HG03025 (cell line): ENCODE data around the gene NDUFS3.
A peak's percentile ranks its signal among the peaks of the same experiment; 100 is the strongest.

Source experiments
- ATAC-seq: cut with Tn5 transposase; IDR thresholded peaks from one replicate; pipeline ENCODE4 v1.9.1; 2021; ENCODE audit warnings: mild to moderate bottlenecking, moderate library complexity; ENCODE audit not compliant: unreplicated experiment, low FRiP score

The NDUFS3 gene

GRCh38 chr11:47589584-47589976, 10.7 kb downstream of the NDUFS3 start:
- ATAC-seq = no peak

GRCh38 chr11:47589977-47590861, 11.3 kb downstream of the NDUFS3 start:
- no peak for ATAC-seq

GRCh38 chr11:47591764-47592163, 12.9 kb downstream of the NDUFS3 start:
- ATAC-seq = no peak

- no peak for ATAC-seq
Observed at GRCh38 chr11:47592251-47592650, 13.4 kb downstream of the NDUFS3 start.

- ATAC-seq = no peak
Observed at GRCh38 chr11:47592970-47593369, 14.1 kb downstream of the NDUFS3 start.

- no peak for ATAC-seq
Observed at GRCh38 chr11:47593492-47593933, 14.6 kb downstream of the NDUFS3 start.

GRCh38 chr11:47593934-47594855, 15.3 kb downstream of the NDUFS3 start, which contains the start of gene C1QTNF4:
Gene C1QTNF4, minus strand, starts transcription at chr11:47594411. Its CDS starts 3,601 bp downstream, at chr11:47590810.
- no peak for ATAC-seq

- no peak for ATAC-seq
Observed at GRCh38 chr11:47595029-47595428, 16.2 kb downstream of the NDUFS3 start.

- no peak for ATAC-seq
Observed at GRCh38 chr11:47595967-47596366, 17.1 kb downstream of the NDUFS3 start.

GRCh38 chr11:47599902-47600301, 21.0 kb downstream of the NDUFS3 start:
- ATAC-seq = no peak

- no peak for ATAC-seq
Observed at GRCh38 chr11:47603295-47603694, 24.4 kb downstream of the NDUFS3 start.

- no peak for ATAC-seq
Observed at GRCh38 chr11:47605921-47606320, 27.0 kb downstream of the NDUFS3 start.

- no peak for ATAC-seq
Observed at GRCh38 chr11:47606731-47607130, 27.9 kb downstream of the NDUFS3 start.

- ATAC-seq = no peak
Observed at GRCh38 chr11:47607380-47607779, 28.5 kb downstream of the NDUFS3 start.

GRCh38 chr11:47609675-47610074, 30.8 kb downstream of the NDUFS3 start:
- ATAC-seq = no peak

- ATAC-seq = peak; percentile 88
Observed at GRCh38 chr11:47611348-47611794, 32.5 kb downstream of the NDUFS3 start.

- no peak for ATAC-seq
Observed at GRCh38 chr11:47615249-47615648, 36.4 kb downstream of the NDUFS3 start.

GRCh38 chr11:47616726-47617416, 38.0 kb downstream of the NDUFS3 start:
- ATAC-seq = no peak

GRCh38 chr11:47617417-47617809, 38.5 kb downstream of the NDUFS3 start:
- ATAC-seq = no peak

- no peak for ATAC-seq
Observed at GRCh38 chr11:47620836-47621378, 42.0 kb downstream of the NDUFS3 start.
